ENCODE results near the gene NLRP13.
"Not testable (repeated sequence)": the region's sequence is repeated elsewhere in the genome, so short reads cannot be mapped to it uniquely, and the experiment has no call there.

The NLRP13 gene, protein sequence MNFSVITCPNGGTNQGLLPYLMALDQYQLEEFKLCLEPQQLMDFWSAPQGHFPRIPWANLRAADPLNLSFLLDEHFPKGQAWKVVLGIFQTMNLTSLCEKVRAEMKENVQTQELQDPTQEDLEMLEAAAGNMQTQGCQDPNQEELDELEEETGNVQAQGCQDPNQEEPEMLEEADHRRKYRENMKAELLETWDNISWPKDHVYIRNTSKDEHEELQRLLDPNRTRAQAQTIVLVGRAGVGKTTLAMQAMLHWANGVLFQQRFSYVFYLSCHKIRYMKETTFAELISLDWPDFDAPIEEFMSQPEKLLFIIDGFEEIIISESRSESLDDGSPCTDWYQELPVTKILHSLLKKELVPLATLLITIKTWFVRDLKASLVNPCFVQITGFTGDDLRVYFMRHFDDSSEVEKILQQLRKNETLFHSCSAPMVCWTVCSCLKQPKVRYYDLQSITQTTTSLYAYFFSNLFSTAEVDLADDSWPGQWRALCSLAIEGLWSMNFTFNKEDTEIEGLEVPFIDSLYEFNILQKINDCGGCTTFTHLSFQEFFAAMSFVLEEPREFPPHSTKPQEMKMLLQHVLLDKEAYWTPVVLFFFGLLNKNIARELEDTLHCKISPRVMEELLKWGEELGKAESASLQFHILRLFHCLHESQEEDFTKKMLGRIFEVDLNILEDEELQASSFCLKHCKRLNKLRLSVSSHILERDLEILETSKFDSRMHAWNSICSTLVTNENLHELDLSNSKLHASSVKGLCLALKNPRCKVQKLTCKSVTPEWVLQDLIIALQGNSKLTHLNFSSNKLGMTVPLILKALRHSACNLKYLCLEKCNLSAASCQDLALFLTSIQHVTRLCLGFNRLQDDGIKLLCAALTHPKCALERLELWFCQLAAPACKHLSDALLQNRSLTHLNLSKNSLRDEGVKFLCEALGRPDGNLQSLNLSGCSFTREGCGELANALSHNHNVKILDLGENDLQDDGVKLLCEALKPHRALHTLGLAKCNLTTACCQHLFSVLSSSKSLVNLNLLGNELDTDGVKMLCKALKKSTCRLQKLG

DNA sequence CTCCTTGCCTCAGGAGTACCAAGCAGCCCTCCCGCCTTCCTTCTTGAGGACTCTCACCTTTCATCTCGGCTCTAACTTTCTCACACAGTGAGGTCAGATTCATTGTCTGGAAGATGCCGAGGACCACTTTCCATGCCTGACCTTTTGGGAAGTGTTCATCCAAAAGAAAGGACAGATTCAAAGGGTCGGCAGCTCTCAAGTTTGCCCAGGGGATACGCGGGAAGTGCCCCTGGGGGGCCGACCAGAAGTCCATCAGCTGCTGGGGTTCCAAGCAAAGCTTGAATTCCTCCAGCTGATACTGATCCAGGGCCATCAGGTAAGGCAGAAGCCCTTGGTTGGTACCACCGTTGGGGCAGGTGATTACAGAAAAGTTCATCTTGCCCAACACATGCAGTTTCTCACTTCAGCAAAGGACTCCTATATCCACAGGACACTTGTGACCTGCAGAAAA, at the start of gene NLRP13:
Gene NLRP13, minus strand, starts transcription at position 401 of the 451 bp plus-strand sequence. Its CDS starts 25 bp downstream, at position 376.
- no peak for DNase-seq (ENCODE audit: low read depth)

DNA sequence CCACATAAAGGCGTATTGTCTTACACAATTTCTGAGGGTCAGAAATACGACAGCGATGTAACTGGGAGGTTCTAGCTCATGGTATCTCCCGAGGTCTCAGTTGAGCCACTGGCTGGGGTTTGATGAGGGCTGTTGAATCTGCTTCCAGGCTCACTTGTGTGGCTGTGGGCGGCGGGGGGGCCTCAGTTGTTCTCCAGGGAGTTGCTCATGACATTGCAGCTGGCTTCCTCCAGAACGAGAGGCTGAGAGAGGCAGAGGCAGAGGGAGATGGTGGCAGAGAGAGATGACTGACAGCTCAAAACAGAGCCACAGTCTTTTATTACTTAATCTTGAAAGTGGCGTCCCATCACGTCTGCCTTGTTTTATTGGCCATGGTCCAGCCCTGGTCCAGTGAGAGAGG, 48.3 kb upstream of the NLRP13 start:
- DNase-seq (ENCODE audit: low read depth) = no peak

DNA sequence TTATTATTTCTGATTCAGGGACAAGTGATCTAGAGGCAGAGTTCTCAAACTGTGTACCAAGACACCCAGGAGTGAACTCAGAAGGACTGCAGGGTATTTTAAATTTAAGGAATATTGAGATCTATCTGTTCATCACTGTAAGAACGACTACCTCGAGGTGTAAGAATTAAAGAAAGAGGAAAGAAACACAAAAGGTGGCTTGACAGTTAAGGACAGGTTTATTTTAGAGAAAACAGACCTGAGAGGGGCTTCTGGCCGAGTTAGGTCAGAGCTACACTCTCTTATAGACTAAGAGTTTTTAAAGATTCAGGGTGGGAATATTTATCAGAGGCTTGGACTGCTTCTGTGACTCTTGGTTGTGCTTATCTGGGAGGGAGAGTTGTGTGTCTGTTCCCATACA, 41.8 kb upstream of the NLRP13 start:
- DNase-seq (ENCODE audit: low read depth) = no peak

DNA sequence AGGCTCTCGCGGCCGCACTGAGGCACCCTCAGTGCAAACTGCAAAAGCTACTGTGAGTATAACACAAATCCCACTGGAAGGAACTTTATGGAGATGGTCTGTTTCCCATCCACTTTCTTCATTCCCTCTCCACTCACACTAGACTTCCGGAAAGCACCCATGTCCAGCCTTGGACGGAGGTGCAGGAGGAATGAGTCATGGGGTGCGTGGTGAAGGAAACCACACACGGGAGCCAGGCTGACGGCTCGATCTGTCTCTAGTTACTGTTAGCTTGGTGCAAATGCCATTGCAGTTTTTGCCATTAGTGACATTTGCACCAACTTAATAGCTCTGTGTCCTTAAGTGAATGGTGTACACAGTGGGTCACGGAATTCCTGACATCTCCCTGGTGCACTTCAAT, 30.1 kb upstream of the NLRP13 start:
- no peak for DNase-seq (ENCODE audit: low read depth)

DNA sequence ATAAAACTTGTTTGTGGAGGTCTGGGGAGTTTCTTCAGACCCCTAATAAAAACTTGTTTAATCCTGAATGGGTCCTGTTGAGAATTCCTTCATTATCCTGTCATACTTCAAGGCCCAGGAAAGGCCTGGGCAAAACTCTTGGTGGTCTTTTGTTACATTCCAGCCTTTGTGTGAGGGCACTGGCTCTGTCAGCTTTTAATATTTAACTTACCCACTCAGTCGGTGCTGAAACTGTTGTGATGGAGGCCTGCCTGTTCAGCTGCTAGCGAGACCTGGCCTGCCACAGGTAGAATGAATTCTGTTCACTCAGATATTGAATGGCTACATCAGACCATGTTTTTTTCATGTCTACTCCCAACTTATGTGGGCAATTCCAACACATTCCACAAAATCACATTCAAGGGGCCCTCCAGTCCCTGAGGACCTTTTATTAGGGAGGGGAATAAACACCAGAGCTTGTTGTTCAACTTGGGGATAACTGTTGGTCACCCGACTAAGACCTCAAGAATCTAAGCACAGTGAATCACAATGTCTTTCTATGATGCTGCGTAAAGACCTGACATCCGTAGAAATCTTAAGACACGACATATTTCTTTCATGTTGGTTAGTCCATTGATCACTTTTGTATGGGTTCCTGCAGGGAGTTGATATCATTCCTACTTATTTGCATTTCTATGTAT, 28.0 kb upstream of the NLRP13 start:
- DNase-seq (ENCODE audit: low read depth) = no peak

DNA sequence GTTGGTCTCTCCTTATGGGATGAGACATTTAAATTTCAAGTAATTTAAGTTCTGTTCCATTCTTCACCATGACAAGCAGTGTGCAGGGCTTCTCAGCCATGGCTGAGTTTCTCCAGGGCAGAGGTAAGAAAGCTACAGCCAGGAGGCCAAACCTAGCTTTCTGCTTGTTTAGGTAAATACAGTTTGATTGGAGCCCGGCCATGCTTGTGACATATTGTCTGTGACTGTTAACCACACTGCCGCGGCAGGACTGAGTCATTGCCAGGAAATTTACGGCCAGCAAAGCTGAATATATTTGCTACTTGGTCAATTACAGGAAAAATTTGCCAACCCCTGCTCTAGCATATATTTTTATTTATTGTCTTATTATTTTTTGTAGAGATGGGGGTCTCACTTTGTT, 26.2 kb upstream of the NLRP13 start:
- DNase-seq (ENCODE audit: low read depth) = no peak

DNA sequence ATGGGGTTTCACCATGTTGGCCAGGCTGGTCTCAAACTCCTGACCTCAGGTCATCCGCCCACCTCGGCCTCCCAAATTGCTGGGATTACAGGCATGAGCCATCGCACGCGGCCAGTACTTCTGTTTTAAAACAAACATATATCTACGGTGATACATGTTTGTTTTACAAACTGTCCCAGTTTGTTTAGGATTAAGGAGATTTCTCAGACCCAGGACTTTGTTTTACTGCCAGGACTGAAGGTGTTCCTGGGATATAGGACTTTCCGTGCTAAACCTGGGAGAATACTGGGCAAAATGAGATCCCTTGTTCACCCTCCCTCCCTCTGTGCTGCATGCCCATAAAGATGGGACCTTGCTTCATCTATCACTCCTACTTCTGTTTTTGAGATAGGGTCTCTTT, 24.3 kb upstream of the NLRP13 start:
- no peak for DNase-seq (ENCODE audit: low read depth)

DNA sequence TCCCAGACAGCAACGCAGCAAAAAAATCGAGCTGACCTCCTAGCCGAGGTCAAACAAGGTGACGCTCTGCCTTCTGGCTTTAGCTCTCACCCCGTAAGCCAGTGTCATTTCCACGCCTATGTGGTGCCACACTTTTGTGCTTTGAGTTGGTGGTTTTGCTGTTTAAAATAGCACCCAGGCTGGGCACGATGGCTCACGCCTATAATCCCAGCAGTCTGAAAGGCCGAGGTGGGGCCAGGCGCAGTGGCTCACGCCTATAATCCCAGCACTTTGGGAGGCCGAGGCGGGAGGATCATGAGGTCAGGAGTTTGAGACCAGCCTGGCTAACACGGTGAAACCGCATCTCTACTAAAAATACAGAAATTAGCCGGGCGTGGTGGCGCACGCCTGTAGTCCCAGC, 18.4 kb upstream of the NLRP13 start:
- not testable (repeated sequence) for DNase-seq (ENCODE audit: low read depth)

DNA sequence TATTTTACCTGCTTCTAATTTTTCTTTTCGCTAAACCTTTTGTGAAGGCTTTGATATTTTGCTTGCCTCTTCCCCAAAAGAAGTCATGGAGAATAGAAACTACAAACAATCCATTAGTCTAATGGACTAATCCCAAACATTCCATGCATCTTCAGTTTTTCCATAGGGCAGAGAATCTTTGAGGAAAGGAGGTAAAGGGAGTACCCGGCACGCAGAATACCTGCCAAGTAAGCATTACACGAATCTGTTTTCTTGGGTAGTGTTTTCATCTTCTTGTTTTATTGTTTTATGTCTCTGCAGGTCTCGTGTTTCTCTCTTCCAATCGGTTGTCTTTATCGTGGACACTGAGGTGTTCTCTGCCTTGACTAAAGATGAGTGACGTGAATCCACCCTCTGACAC, 15.4 kb upstream of the NLRP13 start, which contains the start of gene NLRP8:
Gene NLRP8, plus strand, starts transcription at position 301 of the 400 bp plus-strand sequence.
- no peak for DNase-seq (ENCODE audit: low read depth)

DNA sequence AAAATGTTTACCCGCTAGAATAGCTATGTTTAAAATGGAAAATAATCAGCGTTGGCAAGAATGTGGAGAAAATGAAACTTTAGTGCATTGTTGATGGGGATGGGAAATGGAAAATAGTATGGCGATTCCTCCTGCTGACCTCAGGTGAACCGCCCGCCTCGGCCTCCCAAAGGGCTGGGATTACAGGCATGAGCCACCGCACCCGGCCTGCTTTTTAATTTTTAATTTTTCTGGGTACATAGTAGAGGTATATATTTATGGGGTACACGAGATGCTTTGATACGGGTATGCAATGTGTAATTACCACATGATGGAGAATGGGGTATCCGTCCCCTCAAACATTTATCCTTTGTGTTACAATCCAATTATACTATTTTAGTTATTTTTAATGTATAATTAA, 8.2 kb upstream of the NLRP13 start:
- DNase-seq (ENCODE audit: low read depth) = no peak

DNA sequence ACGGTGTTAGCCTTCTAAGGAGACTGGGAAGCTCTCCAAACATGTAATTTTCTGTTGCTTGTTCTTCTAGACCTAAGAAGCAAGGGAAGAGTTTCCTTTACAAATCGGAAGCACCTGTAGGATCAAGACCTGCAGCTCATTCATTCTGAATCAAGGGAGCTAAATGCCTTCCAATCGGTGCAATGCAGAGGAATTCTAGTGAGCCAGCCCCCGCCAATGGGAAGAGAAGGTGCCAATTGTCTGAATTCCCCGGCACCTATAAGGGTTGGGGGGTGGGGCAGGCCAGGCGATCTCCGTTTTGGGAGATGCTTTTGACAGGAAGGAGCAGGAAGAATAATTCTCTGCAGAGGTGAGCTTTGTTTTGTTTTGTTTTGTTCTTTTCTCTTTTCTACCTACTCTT, 7.1 kb upstream of the NLRP13 start:
- no peak for DNase-seq (ENCODE audit: low read depth)

DNA sequence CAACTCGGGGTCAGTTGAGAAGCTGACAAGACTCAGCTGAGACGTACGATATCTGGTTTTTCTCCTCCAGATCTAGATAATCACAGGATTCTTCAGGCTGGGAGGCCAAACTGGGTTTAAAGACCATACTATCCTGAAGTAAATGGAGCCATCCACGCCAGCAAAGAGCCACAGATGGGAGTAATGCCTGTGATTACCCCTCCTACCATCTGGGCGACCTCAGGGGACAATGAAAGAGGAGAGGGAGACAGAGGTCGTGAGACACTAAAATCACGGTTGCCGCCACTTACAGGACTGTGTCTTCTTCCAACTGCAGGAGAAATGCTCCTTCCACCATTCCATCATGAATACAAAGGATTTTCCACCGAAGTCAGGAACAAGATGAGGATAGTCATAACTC, 3.1 kb upstream of the NLRP13 start:
- no peak for DNase-seq (ENCODE audit: low read depth)

DNA sequence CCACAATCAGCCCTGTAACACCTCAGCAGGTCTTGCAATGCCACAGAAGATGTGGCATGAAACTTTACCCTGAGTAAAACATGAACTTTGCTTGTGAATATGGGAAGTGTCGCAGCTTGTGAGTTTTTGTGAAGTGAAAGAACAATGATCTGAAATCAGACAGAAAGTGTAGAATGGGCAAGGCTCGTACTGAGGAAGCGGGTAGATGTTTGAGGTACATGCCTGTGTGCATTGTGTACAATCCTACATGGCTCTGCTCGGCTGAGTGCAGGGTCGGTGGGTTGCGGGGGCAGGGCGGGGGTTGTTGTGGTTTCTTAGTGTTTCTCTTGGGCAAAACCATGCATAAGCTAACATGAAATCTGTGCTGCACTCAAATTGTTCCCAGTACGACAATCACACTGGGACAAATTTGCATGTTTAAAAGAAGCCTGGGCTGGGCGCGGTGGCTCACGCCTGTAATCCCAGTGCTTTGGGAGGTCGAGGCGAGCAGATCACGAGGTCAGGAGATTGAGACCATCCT, 1.1 kb downstream of the NLRP13 start:
- no peak for DNase-seq (ENCODE audit: low read depth)

DNA sequence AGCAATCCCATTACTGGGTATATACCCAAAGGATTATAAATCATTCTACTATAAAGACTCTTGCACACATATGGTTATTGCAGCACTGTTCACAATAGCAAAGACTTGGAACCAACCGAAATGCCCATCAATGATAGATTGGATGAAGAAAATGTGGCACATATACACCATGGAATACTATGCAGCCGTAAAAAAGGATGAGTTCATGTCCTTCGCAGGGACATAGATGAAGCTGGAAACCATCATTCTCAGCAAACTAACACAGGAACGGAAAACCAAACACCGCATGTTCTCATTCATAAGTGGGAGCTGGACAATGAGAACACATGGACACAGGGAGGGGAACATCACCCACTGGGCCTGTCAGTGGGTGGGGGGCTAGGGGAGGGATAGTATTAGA, 2.9 kb downstream of the NLRP13 start:
- not testable (repeated sequence) for DNase-seq (ENCODE audit: low read depth)

DNA sequence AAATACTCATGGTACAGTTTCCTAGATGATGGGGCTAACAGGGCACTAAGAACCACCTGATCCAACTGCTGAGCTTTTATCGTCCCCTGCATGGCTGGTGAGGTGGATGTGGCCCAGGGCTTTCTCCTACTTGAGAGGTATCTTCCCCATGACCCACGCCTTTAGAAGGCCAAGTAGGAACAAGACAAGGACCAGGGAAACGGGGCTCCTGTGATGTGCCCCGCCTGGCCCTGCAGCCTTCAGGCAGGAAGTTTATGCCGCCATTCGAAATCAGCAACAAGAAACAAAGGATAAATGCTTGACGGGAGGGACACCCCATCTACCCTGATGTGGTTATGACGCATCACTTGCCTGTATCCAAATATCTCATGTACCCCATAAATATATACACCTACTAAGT, 4.1 kb downstream of the NLRP13 start:
- DNase-seq (ENCODE audit: low read depth) = no peak

DNA sequence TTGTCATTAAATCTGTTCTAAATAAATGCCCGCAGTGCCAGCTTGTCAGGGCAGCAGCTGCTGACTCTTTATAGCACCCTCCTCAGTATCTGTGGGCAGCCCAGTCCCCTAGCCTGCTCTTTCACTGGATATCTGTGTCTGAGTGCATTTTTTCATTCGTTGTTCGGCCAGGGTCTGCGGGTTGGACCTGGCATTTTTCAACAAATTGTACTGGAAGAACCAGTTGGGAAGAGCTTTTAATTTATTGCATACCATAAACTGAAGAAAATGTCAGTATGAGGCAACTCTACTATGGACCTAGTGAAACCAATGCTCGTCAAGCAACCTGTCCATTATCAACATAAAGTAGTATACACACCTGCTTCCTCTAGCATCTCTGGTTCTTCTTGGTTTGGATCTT, 8.6 kb downstream of the NLRP13 start:
- DNase-seq (ENCODE audit: low read depth) = no peak

DNA sequence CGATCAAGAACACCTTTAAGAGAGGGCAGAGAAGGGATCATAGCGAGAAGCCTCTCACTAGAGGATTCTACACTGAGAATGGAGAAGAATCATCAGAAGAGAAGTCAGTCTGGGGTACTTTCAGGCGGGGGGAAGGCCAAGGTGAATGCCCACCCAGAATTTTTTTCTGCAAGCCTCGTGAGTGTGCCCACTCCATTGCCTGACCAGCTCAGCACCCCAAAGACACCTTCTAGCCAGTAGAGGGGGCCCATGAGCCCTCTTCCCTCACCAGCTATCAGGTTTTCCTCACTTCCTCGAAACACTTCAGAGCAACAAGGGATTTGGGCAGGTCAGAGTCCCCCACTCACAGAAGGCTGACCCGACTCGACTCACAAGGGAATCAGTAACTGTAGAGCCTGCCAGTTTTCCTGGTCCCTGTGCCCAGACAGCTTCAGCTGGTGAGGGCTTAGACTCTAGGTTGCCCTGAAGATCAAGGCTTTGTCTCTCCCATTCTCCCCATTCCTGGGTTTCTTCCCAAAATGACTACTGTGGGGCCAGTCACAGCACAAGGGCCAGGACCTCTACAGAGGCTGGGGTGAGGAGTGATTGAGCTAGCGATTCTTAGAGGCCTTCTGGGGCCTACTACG, 18.4 kb downstream of the NLRP13 start:
- no peak for DNase-seq (ENCODE audit: low read depth)

DNA sequence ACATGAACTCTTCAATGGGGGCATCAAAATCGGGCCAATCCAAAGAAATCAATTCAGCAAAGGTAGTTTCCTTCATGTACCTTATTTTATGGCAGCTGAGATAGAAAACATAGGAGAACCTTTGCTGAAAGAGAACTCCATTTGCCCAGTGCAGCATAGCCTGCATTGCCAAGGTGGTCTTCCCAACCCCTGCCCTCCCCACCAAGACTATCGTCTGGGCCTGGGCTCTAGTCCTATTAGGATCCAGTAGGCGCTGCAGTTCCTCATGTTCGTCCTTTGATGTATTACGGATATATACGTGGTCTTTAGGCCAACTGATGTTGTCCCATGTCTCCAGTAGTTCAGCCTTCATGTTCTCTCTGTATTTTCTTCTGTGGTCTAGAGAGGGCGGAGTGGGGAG, 19.2 kb downstream of the NLRP13 start:
- DNase-seq (ENCODE audit: low read depth) = no peak

DNA sequence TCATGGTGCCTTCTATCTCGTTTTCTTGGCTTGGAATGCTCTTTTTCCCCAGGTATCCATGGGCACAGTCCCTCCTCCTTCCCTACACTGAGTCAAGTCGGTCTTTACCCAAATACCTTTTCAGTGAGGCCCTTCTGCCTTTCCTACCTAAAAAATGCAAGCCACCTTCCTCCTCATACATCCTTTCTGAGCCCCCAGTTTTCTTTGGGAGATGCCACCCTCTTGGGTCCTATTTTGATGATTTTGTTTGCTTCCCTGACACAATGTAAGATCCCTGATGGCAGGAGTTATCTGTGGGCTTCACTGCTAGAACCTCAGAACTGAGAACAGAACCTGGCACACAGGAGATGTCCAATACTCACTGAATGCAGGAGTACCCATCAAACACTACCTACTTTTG, 22.3 kb downstream of the NLRP13 start:
- DNase-seq (ENCODE audit: low read depth) = no peak

DNA sequence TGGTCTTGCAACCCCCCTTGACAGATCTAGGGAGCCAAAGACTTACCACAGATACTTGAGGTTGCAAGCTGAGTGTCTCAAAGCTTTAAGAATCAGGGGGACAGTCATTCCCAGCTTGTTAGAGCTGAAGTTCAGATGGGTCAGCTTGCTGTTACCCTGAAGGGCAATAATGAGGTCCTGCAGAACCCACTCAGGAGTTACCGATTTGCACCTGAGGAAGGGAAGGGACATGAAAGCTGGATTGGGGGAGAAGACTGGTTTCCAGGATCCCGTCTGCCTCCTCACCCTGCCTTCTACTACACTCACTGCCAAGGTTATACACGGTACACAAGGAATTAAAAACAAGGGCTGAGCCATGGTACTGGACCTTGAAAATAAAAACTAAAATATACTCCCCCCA, 24.4 kb downstream of the NLRP13 start:
- DNase-seq (ENCODE audit: low read depth) = no peak

DNA sequence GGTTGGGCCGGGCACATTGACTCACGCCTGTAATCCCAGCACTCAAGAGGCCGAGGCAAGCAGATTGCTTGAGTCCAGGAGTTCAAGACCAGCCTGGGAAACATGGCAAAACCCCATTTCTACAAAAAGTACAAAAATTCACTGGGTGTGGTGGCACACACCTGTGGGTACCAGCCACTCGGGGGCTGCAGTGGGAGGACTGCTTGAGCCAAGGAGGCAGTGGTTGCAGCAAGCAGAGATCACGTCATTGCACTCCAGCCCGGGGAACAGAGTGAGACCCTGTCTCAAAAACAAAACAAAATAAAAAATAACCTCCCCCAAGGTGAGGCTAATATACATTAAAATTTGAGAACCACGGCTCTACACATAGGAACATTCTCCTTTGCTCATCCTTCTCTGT, 24.9 kb downstream of the NLRP13 start:
- no peak for DNase-seq (ENCODE audit: low read depth)
